Activated CD8-positive, alpha-beta memory T cell treated with anti-CD3 and anti-CD28 coated beads for 48 hours (primary cell): ENCODE measurements around the gene TMOD1.
A peak's percentile ranks its signal among the peaks of the same experiment; 100 is the strongest.
"Not testable (repeated sequence)": the region's sequence is repeated elsewhere in the genome, so short reads cannot be mapped to it uniquely, and the experiment has no call there.

Source experiments
- DNase-seq, 3 experiments: peaks; one replicate each; pipeline ENCODE4 v3.0.0-alpha.2; 2020; ENCODE audit warnings: low read depth in 2 of 3, low spot score in 2 of 3

Gene TMOD1

GRCh38 chr9:97592126-97592525, 90.7 kb downstream of the TMOD1 start:
- no peak for DNase-seq

GRCh38 chr9:97593960-97594359, 92.5 kb downstream of the TMOD1 start:
- no peak for DNase-seq

GRCh38 chr9:97594381-97594921, 93.0 kb downstream of the TMOD1 start:
- no peak for DNase-seq

GRCh38 chr9:97596906-97597305, 95.4 kb downstream of the TMOD1 start:
- no peak for DNase-seq

GRCh38 chr9:97598461-97599288, 97.2 kb downstream of the TMOD1 start:
- peak in 2 of 3 experiments; percentile 32 to 36 for DNase-seq

GRCh38 chr9:97599314-97599846, 97.9 kb downstream of the TMOD1 start:
- no peak for DNase-seq

- no peak for DNase-seq
Observed at GRCh38 chr9:97600531-97601227, 99.2 kb downstream of the TMOD1 start.

GRCh38 chr9:97601228-97601898, 99.9 kb downstream of the TMOD1 start:
- DNase-seq, result no peak

GRCh38 chr9:97602430-97602829, 101.0 kb downstream of the TMOD1 start:
- DNase-seq, result no peak

GRCh38 chr9:97604901-97605645, 103.6 kb downstream of the TMOD1 start:
- DNase-seq, result no peak

GRCh38 chr9:97615439-97616072, 114.1 kb downstream of the TMOD1 start:
- DNase-seq, result no peak

GRCh38 chr9:97617939-97618416, 116.5 kb downstream of the TMOD1 start:
- DNase-seq, result no peak

GRCh38 chr9:97620063-97620462, 118.6 kb downstream of the TMOD1 start:
- not testable (repeated sequence) for DNase-seq

- not testable (repeated sequence) for DNase-seq
Observed at GRCh38 chr9:97622483-97622882, 121.0 kb downstream of the TMOD1 start.

- no peak for DNase-seq
Observed at GRCh38 chr9:97623946-97624345, 122.5 kb downstream of the TMOD1 start.

- no peak for DNase-seq
Observed at GRCh38 chr9:97625620-97626019, 124.2 kb downstream of the TMOD1 start.

- DNase-seq, result no peak
Observed at GRCh38 chr9:97627624-97628023, 126.2 kb downstream of the TMOD1 start.

- no peak for DNase-seq
Observed at GRCh38 chr9:97628668-97629067, 127.2 kb downstream of the TMOD1 start.

- DNase-seq, result no peak
Observed at GRCh38 chr9:97629156-97629555, 127.7 kb downstream of the TMOD1 start.

- no peak for DNase-seq
Observed at GRCh38 chr9:97630591-97630990, 129.1 kb downstream of the TMOD1 start.
